ENCODE results near the gene NPRL2.

The NPRL2 gene

DNA sequence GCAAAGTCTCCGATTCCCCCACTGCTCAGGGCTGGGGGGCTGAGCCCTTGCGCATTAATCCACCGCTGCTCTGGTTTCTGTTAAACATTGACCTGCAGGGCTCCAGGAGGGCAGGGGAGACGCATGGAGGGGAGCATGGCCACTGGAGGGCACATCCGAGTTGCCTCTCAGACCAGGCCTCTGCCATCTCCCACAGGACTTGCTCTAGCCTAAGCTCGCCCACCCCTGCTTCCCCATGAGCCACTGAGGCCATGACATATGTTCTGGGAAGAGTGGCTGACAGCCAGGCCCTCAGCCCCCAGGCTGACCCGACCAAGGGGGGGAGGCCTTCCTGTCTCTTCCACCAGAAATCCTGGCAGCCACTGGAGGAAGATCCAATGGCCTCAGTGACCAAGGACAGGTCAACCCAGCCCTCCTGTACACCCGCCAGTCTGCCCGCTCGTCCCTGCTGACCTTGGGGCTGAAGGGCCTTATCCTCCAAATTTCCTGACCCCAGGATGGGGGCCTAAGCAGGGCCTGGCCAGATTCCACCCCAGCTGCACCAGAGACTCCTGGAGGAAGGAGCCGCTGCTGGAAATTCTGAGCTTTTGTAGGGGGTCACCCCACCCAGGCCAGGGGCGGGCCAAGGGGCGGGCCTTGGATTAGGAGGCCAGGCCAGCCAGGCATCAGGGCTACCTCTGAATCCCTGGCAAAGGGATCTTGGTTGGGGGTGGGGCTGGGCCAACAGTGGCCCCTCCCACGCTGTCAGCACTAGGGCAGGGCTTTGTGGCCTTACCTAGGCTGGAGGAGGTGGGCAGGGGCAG lies 47.4 kb downstream of the NPRL2 start, which contains the start of gene HYAL1:
Gene HYAL1 (minus strand): TSS at position 562 of the 803 bp plus-strand sequence. CDS start 618 bp downstream, outside the sequence.
- peak; percentile 55 for DNase-seq

DNA sequence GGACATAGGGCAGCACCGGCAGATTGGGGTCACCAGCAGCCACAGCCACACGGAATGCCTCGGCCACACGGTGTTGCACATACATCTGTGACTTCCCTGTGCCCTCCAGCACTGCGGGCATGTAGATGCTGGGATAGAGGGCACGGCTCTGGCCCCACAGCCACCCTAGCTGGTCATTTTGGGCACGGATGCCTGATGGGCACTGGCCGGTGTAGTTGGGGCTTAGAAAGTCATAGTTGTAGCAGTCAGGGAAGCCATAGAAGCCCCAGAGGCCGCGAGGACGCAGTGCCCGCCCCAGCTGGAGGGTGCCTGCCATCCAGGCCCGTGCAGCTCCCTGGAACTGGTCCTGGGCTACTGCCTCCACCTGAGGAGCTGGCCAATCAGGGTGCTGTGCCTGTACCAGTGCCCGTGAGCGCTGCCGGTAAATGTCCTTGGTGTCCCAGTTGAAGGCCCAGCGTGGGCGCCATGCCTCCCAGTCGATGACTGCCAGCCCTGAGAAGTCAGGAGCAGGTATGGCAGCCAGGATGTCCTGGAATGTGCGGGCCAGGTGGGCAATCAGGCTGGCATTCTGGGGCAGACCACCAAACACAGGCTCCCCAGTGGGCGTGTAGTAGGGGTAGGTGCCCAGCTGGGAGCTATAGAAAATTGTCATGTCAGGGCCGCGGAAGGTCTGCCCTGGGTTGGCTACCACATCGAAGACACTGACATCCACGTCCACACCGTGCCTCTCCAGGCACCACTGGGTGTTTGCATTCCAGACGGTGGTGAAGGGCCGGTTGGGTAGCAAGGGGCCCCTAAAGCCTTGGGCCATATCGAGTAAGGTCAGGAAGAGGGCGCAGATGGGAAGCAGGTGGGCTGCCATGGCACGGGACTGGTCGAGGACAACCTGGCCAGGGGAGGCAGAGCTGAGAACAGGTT lies 48.2 kb downstream of the NPRL2 start:
- no peak for DNase-seq

DNA sequence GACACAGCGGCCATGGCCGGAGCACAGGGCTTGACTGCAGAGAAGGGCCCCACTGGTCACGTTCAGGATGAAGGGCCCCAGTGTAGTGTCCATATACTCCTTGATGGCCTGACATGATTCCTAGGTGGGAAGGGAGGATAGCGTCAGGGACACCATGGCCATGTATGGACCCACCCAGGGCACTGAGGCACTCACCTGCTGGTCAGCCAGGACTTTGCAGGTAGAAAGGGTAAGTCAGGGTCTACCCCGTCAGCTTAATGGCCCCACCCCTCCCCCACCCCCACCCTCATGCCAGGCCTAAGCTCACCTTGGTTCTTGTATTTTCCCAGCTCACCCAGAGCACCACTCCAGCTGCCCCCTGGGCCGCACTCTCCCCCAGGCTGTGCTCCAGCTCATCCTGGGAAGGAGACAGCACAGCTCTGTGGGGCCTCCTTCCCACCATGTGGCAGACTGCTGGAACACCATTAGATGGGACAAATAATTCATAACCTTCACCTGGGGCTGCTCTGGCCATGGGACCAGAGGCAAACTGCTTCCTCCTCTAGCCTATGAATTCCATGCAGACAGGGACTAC lies 49.8 kb downstream of the NPRL2 start:
- no peak for DNase-seq

DNA sequence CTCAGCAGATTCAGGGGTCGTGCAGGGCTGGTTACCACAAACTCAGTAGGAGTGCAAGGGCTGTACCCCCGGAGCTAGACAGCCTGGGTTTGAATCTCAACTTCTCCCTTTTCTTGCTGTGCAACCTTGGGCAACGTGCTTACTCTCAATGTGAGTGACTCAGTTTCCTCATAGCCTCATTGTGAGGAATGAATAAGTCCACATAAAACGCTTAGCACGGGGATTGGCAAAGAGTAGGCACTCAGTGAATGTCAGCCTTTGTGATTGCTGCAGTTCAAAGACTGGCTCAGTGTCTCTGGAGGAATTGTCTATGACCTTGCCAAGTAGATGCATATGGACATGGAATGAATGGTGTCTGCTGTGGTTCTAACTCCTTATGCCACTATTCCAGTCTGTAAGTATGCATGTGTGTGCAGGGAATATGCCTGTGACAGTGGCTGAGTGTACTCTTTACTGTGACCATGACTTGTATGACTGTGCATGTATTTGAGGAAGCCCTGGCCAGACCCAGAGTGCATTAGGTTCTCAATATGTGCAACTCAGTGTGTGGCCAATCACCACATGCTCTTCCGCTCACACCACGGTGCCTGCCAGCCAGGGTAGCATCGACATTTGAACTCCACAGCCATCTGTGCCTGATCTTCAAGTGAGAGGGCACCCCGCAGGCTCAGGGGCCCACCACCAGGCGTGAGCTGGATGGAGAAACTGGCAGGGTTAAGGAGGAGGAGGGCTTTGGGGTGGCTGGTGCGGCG lies 50.5 kb downstream of the NPRL2 start:
- DNase-seq: peak; percentile 70

DNA sequence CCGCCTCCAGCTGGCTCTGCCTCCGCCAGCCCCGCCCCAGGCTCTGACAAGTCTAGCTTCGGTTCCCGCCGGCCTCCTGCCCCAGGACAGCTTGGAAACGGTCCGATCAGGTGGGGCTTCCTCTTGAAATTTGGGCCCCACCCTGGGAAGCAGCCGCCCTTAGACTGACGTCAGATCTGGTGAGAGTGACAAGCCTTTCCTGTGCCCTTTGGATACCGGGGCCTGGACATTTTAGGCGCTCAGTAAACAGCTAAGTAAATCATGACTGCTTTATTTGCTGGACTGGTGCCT lies 51.0 kb downstream of the NPRL2 start:
- DNase-seq: no peak

DNA sequence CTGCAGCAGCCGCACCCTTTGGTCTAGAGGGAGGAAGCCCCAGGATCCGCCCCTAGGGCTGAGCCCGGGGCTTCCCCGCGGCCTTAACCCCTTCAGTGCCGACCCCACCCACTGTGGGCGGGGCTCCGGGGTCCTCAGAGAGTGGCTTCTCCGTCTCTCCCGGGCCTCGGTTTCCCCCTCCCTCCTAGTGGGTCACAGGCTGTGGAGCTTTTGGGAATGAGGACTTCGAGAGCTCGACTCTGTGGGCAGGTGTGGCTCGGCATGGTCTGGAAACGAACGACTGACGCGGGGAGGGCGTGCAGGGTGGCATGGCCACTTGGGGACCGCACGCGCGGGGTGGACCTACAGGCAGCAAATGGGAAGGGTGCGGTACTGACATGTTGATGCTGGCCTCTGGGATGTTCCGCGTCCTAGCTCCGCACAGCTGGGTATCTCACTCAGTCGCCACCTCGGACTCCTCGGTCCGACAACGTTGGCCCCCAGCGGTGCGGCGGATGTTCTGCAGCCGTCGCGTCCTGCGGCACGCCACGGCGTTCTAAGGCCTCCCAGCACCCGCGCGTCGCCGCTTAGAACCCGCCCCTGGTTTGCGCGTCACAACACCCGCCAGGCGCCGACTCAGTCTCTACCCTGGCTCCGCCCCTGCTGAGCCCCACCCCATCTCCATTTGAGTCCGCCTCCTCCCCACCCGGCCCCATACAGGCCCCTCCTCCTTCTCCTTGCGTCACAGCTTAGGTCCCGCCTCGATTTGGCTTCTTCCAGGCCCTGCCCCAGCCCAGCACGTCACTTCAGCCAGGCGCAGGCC lies 51.5 kb downstream of the NPRL2 start, which contains the start of the genes HYAL3 and NAA80:
Gene HYAL3 (minus strand): TSS at position 570 of the 802 bp plus-strand sequence. CDS start 3,803 bp downstream, outside the sequence.
Gene NAA80 (minus strand): TSS at position 570 of the 802 bp plus-strand sequence. CDS start 1,942 bp downstream, outside the sequence.
- peak; percentile 99 for DNase-seq

DNA sequence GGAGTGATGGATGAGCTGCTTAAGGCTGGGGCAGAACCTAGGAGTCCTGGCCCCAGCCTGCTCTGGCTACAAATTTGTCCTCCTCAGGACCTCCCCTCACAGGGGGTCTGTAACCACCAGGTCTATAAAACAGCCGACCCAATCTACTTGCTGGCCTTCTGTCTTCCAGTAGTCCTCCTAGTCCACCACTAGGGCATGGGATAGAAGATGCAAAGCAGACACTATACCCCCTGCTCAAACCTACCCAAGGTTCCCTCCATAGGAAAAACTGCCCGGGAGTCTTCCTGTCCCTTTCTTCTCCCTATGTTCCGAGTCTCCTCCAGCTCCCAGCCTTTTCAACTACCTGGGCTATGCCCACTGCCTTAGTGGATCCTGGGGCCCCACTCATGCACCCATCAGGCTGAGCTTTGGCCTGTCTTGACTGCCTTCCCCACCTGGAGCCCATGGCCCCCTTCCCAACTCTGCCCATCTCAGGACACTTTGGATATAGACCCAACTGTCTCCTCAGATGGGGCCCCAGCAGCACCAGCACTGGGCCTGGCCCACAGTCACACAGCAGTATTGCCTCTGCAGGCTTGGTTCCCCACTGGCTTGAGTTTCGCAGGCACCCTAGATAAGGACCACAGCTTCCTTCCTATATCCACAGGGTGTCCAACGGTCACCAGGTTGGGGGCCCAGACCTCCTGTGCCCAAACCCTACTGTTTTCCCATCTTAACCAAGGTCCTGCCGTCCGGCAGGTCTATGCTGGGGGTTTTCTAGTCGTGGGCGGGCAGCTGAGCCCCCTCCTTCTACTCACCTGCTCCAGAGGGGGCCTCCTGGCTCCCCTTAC lies 52.5 kb downstream of the NPRL2 start:
- DNase-seq: peak; percentile 53

DNA sequence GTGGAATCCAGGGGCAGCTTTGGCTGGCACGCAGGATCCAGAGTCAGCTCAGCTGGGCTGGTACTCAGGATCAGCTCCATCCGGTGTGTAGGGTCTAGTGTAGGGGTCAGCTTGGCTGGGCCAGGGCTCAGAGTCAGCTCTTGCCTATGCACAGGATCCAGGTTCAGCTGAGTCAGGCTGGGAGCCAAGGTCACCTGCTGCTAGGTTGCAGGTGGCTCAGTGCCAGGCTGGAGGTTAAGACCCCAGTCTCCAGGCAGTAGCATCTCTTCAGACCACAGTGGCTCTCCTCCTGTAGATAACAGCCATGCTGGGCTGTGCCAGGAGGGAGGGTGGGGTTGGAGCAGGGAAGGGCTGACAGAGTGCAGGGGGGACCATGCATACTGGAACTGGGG lies 53.2 kb downstream of the NPRL2 start:
- peak; percentile 58 for DNase-seq
